ENCODE results near the gene LARGE1.

- TF ChIP-seq, protein P1, sequence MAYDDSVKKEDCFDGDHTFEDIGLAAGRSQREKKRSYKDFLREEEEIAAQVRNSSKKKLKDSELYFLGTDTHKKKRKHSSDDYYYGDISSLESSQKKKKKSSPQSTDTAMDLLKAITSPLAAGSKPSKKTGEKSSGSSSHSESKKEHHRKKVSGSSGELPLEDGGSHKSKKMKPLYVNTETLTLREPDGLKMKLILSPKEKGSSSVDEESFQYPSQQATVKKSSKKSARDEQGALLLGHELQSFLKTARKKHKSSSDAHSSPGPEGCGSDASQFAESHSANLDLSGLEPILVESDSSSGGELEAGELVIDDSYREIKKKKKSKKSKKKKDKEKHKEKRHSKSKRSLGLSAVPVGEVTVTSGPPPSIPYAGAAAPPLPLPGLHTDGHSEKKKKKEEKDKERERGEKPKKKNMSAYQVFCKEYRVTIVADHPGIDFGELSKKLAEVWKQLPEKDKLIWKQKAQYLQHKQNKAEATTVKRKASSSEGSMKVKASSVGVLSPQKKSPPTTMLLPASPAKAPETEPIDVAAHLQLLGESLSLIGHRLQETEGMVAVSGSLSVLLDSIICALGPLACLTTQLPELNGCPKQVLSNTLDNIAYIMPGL (CRISPR knock-in tag; IDR thresholded peaks at IDR 0.05) = no peak
- no peak for TF ChIP-seq ZNF75A (CRISPR knock-in tag; IDR thresholded peaks at IDR 0.05)
- TF ChIP-seq GABPA (tag; conservative IDR thresholded peaks at IDR 0.05; ENCODE audit: low read depth) = no peak
These were observed 591.4 kb downstream of the LARGE1 start for GRCh38 chr22:33328789-33329296.

Data from K562 (cell line).